ENCODE measurements around the gene ARHGAP45.
"Not testable (repeated sequence)": the region's sequence is repeated elsewhere in the genome, so short reads cannot be mapped to it uniquely, and the experiment has no call there.

ARHGAP45 gene

DNA sequence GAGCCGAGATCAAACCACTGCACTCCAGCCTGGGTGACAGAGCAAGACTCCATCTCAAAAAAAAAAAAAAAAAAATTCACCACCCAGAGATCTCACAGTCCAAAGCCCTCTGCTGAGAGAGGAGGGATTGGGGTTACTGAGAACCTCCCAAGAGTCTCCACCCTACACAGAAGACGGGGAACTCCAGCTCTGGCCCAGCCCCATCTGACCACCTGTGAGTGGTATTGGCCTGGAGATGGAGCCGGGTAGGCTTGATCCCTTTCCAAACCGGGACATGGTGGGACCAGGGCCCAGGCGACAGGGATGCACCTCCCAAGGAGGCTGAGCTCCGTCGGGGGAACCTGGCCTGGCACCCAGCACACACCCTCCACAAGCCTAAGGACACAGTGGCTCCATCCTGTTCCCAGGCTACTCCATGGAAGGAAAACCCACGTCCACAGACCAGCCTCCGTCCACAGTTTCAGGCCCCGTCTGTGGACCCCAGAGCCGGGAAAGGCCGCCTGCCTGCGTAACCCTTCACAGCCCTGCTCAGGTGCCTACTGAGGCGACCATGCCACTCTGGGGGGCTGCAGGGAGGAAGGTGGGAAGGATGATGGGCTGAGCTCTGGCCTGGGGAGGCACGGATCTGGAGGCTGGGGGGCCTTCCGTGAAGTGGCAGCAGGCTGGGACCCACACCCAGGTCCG, 47.9 kb upstream of the ARHGAP45 start:
- Histone ChIP-seq H3K36me3 (replicated peaks; ENCODE audit: low read depth, low read length) (peaks cover 11% of the 10 kb centered on the region), H2AFZ (ENCODE audit: low read depth, low read length) (no peak overlapping the region), H3K4me3 (ENCODE audit: low read length) (peak overlapping the region; percentile 92), H3K9me3 (ENCODE audit: insufficient read depth, low read length) (no peaks in the 10 kb centered on the region), H4K20me1 (ENCODE audit: insufficient read depth, low read length) (peaks cover 63% of the 10 kb centered on the region), H3K27me3 (ENCODE audit: low read depth, low read length) (no peaks in the 10 kb centered on the region), H3K4me1 (ENCODE audit: low read length) (peaks cover 37% of the 10 kb centered on the region), H3K27ac (ENCODE audit: low read length) (peak overlapping the region; percentile 76), H3K9ac (ENCODE audit: low read length) (peak overlapping the region; percentile 96), H3K79me2 (ENCODE audit: low read length) (peaks cover 69% of the 10 kb centered on the region), H3K4me2 (ENCODE audit: low read length) (peak overlapping the region; percentile 89)
- TF ChIP-seq EZH2phosphoT487 (IDR thresholded peaks at IDR 0.05; ENCODE audit: low read depth), result no peak
- TF ChIP-seq, protein P1, sequence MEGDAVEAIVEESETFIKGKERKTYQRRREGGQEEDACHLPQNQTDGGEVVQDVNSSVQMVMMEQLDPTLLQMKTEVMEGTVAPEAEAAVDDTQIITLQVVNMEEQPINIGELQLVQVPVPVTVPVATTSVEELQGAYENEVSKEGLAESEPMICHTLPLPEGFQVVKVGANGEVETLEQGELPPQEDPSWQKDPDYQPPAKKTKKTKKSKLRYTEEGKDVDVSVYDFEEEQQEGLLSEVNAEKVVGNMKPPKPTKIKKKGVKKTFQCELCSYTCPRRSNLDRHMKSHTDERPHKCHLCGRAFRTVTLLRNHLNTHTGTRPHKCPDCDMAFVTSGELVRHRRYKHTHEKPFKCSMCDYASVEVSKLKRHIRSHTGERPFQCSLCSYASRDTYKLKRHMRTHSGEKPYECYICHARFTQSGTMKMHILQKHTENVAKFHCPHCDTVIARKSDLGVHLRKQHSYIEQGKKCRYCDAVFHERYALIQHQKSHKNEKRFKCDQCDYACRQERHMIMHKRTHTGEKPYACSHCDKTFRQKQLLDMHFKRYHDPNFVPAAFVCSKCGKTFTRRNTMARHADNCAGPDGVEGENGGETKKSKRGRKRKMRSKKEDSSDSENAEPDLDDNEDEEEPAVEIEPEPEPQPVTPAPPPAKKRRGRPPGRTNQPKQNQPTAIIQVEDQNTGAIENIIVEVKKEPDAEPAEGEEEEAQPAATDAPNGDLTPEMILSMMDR (IDR thresholded peaks at IDR 0.05; ENCODE audit: low read depth, low read length), result no peak

GRCh38 chr19:1019616-1019961, 47.4 kb upstream of the ARHGAP45 start:
- no peak overlapping the region for H2AFZ ChIP-seq (ENCODE audit: low read depth, low read length)
- peak overlapping the region; percentile 92 for H3K4me3 ChIP-seq (ENCODE audit: low read length)
- peaks cover 64% of the 10 kb centered on the region for H3K79me2 ChIP-seq (ENCODE audit: low read length)
- peaks cover 37% of the 10 kb centered on the region for H3K4me1 ChIP-seq (ENCODE audit: low read length)
- H3K9ac ChIP-seq (ENCODE audit: low read length), result peak overlapping the region; percentile 96
- H4K20me1 ChIP-seq (ENCODE audit: insufficient read depth, low read length), result peaks cover 58% of the 10 kb centered on the region
- peak overlapping the region; percentile 89 for H3K4me2 ChIP-seq (ENCODE audit: low read length)
- no peaks in the 10 kb centered on the region for H3K9me3 ChIP-seq (ENCODE audit: insufficient read depth, low read length)
- H3K27ac ChIP-seq (ENCODE audit: low read length), result peak overlapping the region; percentile 76
- peaks cover 10% of the 10 kb centered on the region for H3K36me3 ChIP-seq (replicated peaks; ENCODE audit: low read depth, low read length)
- H3K27me3 ChIP-seq (ENCODE audit: low read depth, low read length), result no peaks in the 10 kb centered on the region
- TF ChIP-seq, protein P1 (IDR thresholded peaks at IDR 0.05; ENCODE audit: low read depth, low read length), result no peak
- no peak for TF ChIP-seq EZH2phosphoT487 (IDR thresholded peaks at IDR 0.05; ENCODE audit: low read depth)

DNA sequence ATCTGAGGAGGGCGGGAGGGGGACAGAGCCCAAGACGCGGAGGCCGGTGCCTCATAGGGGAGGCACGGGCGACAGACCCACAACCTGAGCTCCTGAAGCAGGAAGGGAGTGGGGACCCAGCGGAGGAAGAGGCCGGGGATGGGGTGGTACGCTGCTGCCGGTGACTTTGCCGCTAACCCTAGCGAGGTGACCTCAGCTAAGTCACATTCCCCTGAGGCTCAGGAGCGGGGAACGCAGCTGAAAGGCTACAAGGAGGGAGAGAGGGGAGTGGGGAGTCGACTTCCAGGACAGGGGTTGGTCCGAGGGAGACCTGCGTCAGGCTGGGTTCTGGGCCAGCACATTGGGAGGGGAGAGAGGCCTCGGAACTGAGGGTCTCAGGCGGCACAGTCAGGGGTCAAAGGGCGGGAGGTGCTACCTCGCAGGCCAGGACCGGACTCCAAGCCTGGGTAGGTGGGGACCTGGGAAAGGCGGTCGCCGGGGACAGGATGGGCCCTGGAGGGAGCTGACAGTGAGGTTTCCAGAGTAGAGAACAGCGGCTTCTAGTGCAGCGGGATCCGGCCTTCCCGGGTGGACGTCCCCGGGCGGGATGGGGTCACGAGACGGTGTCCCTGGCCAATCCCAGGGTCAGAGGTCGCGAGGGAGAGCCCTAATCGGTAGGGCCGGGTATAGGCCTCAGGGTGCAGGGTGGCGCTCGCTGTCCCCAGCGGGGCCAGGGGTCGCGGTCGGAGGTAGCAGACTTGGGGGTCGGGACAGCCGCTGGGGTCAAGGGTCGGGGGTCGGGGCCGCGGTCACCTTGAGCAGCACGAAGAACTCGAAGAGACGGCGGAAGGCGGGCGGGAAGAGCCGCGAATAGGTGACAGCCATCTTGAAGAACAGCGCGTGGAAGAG, 46.7 kb upstream of the ARHGAP45 start:
- H3K36me3 ChIP-seq (replicated peaks; ENCODE audit: low read depth, low read length), result peaks cover 10% of the 10 kb centered on the region
- H3K9ac ChIP-seq (ENCODE audit: low read length), result peak overlapping the region; percentile 96
- peak overlapping the region; percentile 89 for H3K4me2 ChIP-seq (ENCODE audit: low read length)
- no peaks in the 10 kb centered on the region for H3K9me3 ChIP-seq (ENCODE audit: insufficient read depth, low read length)
- peaks cover 58% of the 10 kb centered on the region for H3K79me2 ChIP-seq (ENCODE audit: low read length)
- no peaks in the 10 kb centered on the region for H3K27me3 ChIP-seq (ENCODE audit: low read depth, low read length)
- H2AFZ ChIP-seq (ENCODE audit: low read depth, low read length), result no peak overlapping the region
- TF ChIP-seq, protein P1 (IDR thresholded peaks at IDR 0.05; ENCODE audit: low read depth, low read length), result no peak
- no peak for TF ChIP-seq EZH2phosphoT487 (IDR thresholded peaks at IDR 0.05; ENCODE audit: low read depth)
- peak overlapping the region; percentile 92 for H3K4me3 ChIP-seq (ENCODE audit: low read length)
- H3K27ac ChIP-seq (ENCODE audit: low read length), result peak overlapping the region; percentile 76
- H4K20me1 ChIP-seq (ENCODE audit: insufficient read depth, low read length), result peaks cover 52% of the 10 kb centered on the region
- peaks cover 37% of the 10 kb centered on the region for H3K4me1 ChIP-seq (ENCODE audit: low read length)

DNA sequence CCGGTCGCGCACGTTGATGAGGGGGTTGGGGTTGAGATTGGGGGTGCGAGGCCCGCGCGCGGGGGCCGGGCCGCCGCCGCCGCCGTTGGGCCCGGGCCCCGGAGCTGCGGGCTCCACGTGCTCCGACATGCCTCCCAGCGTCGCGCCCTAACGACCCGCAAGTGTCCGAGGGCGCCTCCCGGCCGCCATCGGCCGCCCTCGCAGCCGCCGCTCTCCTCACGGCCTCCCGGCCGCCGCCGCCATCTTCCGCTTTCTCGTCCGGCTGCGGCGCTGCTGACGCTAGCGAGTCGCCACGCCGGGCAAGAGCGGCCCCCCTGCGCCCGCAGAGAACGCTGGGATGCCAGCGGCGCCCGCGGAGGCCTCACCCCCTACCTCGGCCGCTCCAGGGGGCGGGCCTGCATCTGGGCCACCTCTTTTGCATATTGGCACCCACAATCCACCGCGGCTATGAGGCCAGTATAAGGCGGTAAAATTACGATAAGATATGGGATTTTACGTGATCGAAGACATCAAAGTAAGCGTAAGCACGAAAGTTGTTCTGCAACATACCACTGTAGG, 46.0 kb upstream of the ARHGAP45 start, which contains the start of gene TMEM259:
TSS of gene TMEM259 (minus strand) at position 256 of the 558 bp plus-strand sequence. CDS start at position 129, 127 bp downstream.
- no peak for TF ChIP-seq EZH2phosphoT487 (IDR thresholded peaks at IDR 0.05; ENCODE audit: low read depth)
- TF ChIP-seq, protein P1 (IDR thresholded peaks at IDR 0.05; ENCODE audit: low read depth, low read length), result no peak
- peak within 1 kb of the TSS; percentile 64; the same call in 1 of the 2 replicates for H2AFZ ChIP-seq (ENCODE audit: low read depth, low read length)
- no peaks in the 10 kb centered on the region for H3K27me3 ChIP-seq (ENCODE audit: low read depth, low read length)
- peak within 1 kb of the TSS; percentile 89 for H3K4me2 ChIP-seq (ENCODE audit: low read length)
- H4K20me1 ChIP-seq (ENCODE audit: insufficient read depth, low read length), result peaks cover 44% of the 10 kb centered on the region
- peak within 1 kb of the TSS; percentile 76 for H3K27ac ChIP-seq (ENCODE audit: low read length)
- H3K9me3 ChIP-seq (ENCODE audit: insufficient read depth, low read length), result no peaks in the 10 kb centered on the region
- H3K4me3 ChIP-seq (ENCODE audit: low read length), result peak within 1 kb of the TSS; percentile 92
- peaks cover 50% of the 10 kb centered on the region for H3K79me2 ChIP-seq (ENCODE audit: low read length)
- peaks cover 10% of the 10 kb centered on the region for H3K36me3 ChIP-seq (replicated peaks; ENCODE audit: low read depth, low read length)
- peaks cover 43% of the 10 kb centered on the region for H3K4me1 ChIP-seq (ENCODE audit: low read length)
- H3K9ac ChIP-seq (ENCODE audit: low read length), result peak within 1 kb of the TSS; percentile 96

GRCh38 chr19:1023883-1024188, 43.1 kb upstream of the ARHGAP45 start:
- H3K27me3 ChIP-seq (ENCODE audit: low read depth, low read length); H3K27ac ChIP-seq (ENCODE audit: low read length); H3K9me3 ChIP-seq (ENCODE audit: insufficient read depth, low read length); H3K36me3 ChIP-seq (replicated peaks; ENCODE audit: low read depth, low read length); H3K4me3 ChIP-seq (ENCODE audit: low read length); H3K4me2 ChIP-seq (ENCODE audit: low read length); H3K9ac ChIP-seq (ENCODE audit: low read length); H2AFZ ChIP-seq (ENCODE audit: low read depth, low read length): not testable (repeated sequence)
- peaks cover 22% of the 10 kb centered on the region for H4K20me1 ChIP-seq (ENCODE audit: insufficient read depth, low read length)
- peaks cover 23% of the 10 kb centered on the region for H3K4me1 ChIP-seq (ENCODE audit: low read length)
- peaks cover 49% of the 10 kb centered on the region for H3K79me2 ChIP-seq (ENCODE audit: low read length)
